H1 (cell line): ENCODE data around the gene KCNG3. TPM values are rescaled to one million over a fixed set of nuclear protein-coding genes. Genes with fewer than 3 reads are reported as not detected.

Source experiments
- BCL11A ChIP-seq, 2 experiments: IDR thresholded peaks; one replicate each; pipeline ENCODE4 v1.6.1; 2011; ENCODE audit warnings: low read depth in 2 of 2, low read length in 2 of 2, mild to moderate bottlenecking in 2 of 2
- CBX8 ChIP-seq: fragments of 300-800, 300-1000 bp; sonication (generic); IDR thresholded peaks from 2 replicates; pipeline ENCODE4 v1.7.1; 2016; ENCODE audit warnings: low read depth, low read length, borderline replicate concordance
- CHD1 ChIP-seq: IDR thresholded peaks from 2 replicates; pipeline ENCODE4 v1.6.1; 2012; ENCODE audit warnings: low read depth, low read length, improper control_type of control experiment
- HDAC2 ChIP-seq, 2 experiments: fragments of 300-600 bp in 1 of 2; sonication (generic) in 1 of 2; IDR thresholded peaks; 2 replicates each; pipeline ENCODE4 v1.6.1; 2011 to 2012; ENCODE audit warnings: low read depth in 2 of 2, low read length in 2 of 2, mild to moderate bottlenecking in 2 of 2, moderate library complexity in 2 of 2, borderline replicate concordance in 1 of 2, inconsistent platforms in 1 of 2
- JUND ChIP-seq: IDR thresholded peaks from 2 replicates; pipeline ENCODE4 v1.6.1; 2011; ENCODE audit warnings: mild to moderate bottlenecking, improper control_type of control experiment, low read length
- MAFK ChIP-seq: IDR thresholded peaks from 2 replicates; pipeline ENCODE4 v1.6.1; 2012; ENCODE audit warnings: low read depth, mild to moderate bottlenecking, improper control_type of control experiment, low read length
- NRF1 ChIP-seq: IDR thresholded peaks from 2 replicates; pipeline ENCODE4 v1.6.1; 2011; ENCODE audit warnings: mild to moderate bottlenecking, low read depth, low read length, improper control_type of control experiment
- POLR2AphosphoS5 ChIP-seq: IDR thresholded peaks from 2 replicates; pipeline ENCODE4 v1.6.1; 2011; ENCODE audit warnings: low read depth, low read length
- POU5F1 ChIP-seq: IDR thresholded peaks from 2 replicates; pipeline ENCODE4 v1.6.1; 2011; ENCODE audit warnings: low read depth, mild to moderate bottlenecking, low read length, moderate library complexity
- RNF2 ChIP-seq: fragments of 200-900, 300-1000 bp; sonication (generic); IDR thresholded peaks from 2 replicates; pipeline ENCODE4 v1.7.1; 2016; ENCODE audit warnings: borderline replicate concordance, low read depth, mild to moderate bottlenecking, antibody characterized with exemption, low read length; ENCODE audit not compliant: poor library complexity, severe bottlenecking; ENCODE audit errors: missing control alignments
- SIN3A ChIP-seq, 2 experiments: IDR thresholded peaks in 1 of 2; conservative IDR thresholded peaks in 1 of 2; 2 replicates each; pipeline ENCODE4 v1.6.1; 2011 to 2012; ENCODE audit warnings: low read length in 2 of 2, improper control_type of control experiment in 1 of 2, low read depth in 1 of 2, mild to moderate bottlenecking in 1 of 2
- TBP ChIP-seq: IDR thresholded peaks from 2 replicates; pipeline ENCODE4 v1.6.1; 2011; ENCODE audit warnings: low read depth, low read length, improper control_type of control experiment
- YY1 ChIP-seq: IDR thresholded peaks from 2 replicates; pipeline ENCODE4 v1.6.1; 2011; ENCODE audit warnings: low read depth, mild to moderate bottlenecking, low read length
- polyA plus RNA-seq, 7 experiments: library from polyadenylated mRNA; depleted of rRNA in 3 of 7; stranded (reverse) in 5 of 7; unstranded in 2 of 7; fragments of >200 nt in 5 of 7; fragments of 200-250 nt in 2 of 7; gene quantifications; 1 replicate in 5 of 7; 2 replicates in 1 of 7; 4 replicates in 1 of 7; pipeline versions ENCODE4 v1.2.1 to v1.2.3, GENCODE V29; 2011 to 2013; ENCODE audit warnings: missing spikeins in 2 of 7, mixed read lengths in 2 of 7
- total RNA-seq: library from RNA; stranded (reverse); fragmentation: NEBNext Ultra II Directional; extraction: Animal tissue kit (Norgen Biotek cat#: 25700); gene quantifications from 2 replicates; pipeline ENCODE4 v1.2.1, GENCODE V29; 2021
- TF ChIP-seq, protein P1 (sequence below): IDR thresholded peaks from 2 replicates; pipeline ENCODE4 v1.6.1; 2011; ENCODE audit warnings: low read depth, mild to moderate bottlenecking, low read length; ENCODE audit not compliant: insufficient read depth

KCNG3 gene
- total and polyA plus RNA-seq, 2 of the 8 experiments (the other 6 are each of a cell fraction or from before 2014, with no cell fraction given) = 8.1 to 21.3 TPM

DNA sequence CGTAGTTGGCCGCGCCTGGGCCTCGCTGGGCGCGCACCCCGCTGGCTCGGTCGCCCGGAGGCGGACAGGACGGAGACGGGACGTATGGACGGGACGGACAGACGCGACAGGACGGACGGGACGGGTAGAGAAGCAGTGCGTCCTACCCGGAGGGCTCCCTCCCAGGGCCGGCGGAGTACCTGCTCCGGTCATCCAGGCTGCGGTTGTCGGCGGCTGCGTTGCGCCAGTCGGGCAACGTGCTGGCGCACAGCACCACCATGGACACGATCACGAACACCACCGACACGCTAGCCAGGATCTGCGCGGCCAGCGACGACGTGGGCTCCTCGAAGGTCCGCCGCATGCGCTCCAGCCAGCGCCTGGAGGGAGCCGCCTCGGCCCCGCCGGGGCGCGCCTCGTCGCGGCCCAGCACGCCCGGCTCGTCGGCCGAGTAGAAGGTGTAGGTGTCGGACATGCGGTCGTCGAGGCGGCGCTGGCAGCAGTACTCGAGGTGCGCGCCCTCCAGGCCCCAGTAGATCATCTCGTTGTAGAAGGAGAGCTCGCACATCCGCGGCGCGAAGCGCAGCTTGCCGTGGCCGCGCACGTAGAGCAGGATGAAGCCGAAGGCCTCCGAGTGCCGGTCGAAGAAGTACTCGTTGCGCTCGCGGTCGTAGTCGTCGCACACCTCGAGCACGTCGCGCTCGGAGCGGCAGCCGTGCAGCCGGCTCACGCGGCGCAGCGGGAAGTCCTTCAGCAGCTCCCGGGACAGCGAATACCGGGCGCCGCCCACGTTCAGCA lies 903 bp downstream of the KCNG3 start (continued):
- TF ChIP-seq, protein P1, sequence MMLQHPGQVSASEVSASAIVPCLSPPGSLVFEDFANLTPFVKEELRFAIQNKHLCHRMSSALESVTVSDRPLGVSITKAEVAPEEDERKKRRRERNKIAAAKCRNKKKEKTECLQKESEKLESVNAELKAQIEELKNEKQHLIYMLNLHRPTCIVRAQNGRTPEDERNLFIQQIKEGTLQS = no peak
- TF ChIP-seq POLR2AphosphoS5 (peak; percentile 29; the same call in 1 of the 2 replicates), MAFK (no peak), POU5F1 (no peak), RNF2 (peak; percentile 50), NRF1 (no peak), TBP (no peak), CHD1 (no peak), CBX8 (no peak), HDAC2 (IDR thresholded peaks at IDR 0.05; ENCODE audit: borderline replicate concordance in 1 of 2, low read depth in 2 of 2, low read length in 2 of 2) (no peak), BCL11A (IDR thresholded peaks at IDR 0.05; ENCODE audit: low read depth in 2 of 2, low read length in 2 of 2) (no peak), JUND (no peak), YY1 (no peak), SIN3A (conservative IDR thresholded peaks at IDR 0.05 in 1 of 2, IDR thresholded peaks at IDR 0.05 in 1 of 2; ENCODE audit: low read depth in 1 of 2, low read length in 2 of 2) (peak in 1 of 2 experiments; percentile 8; a peak in 2 of 4 replicates)
